ENCODE data around the gene PPP1CC. TPM values are rescaled to one million over a fixed set of nuclear protein-coding genes. Genes with fewer than 3 reads are reported as not detected.

Gene PPP1CC
- total RNA-seq, 1 donor from 2014 or later, result 90.6 TPM

- Histone ChIP-seq H3K4me1 (peaks cover 29% of the 10 kb centered on the region), H3K27ac (no peak overlapping the region), H3K36me3 (no peaks in the 10 kb centered on the region), H3K4me3 (no peak overlapping the region), H3K9me3 (no peaks in the 10 kb centered on the region), H3K27me3 (no peaks in the 10 kb centered on the region)
- intact Hi-C loops (cut with DNase I), result no loop called here
- no peak for DNase-seq
- TF ChIP-seq CTCF (IDR thresholded peaks at IDR 0.05), result no peak
- no peak for ATAC-seq
Measured at GRCh38 chr12:110744151-110744571, 1.5 kb upstream of the PPP1CC start.

- peak; percentile 11 for ATAC-seq
- intact Hi-C loops (cut with DNase I), result no loop called here
- no peaks in the 10 kb centered on the region for H3K27me3 ChIP-seq
- H3K4me3 ChIP-seq, result peak overlapping the region; percentile 97
- no peaks in the 10 kb centered on the region for H3K9me3 ChIP-seq
- H3K36me3 ChIP-seq, result no peaks in the 10 kb centered on the region
- peak overlapping the region; percentile 83 for H3K27ac ChIP-seq
- peak; percentile 85 for DNase-seq
- TF ChIP-seq CTCF (IDR thresholded peaks at IDR 0.05), result no peak
- H3K4me1 ChIP-seq, result peaks cover 34% of the 10 kb centered on the region
Measured at GRCh38 chr12:110743571-110744093, 941 bp upstream of the PPP1CC start.

GRCh38 chr12:110742096-110742717, 484 bp downstream of the PPP1CC start:
- peaks cover 41% of the 10 kb centered on the region for H3K4me1 ChIP-seq

GRCh38 chr12:110741341-110742095, 1.2 kb downstream of the PPP1CC start:
- DNase-seq, result no peak
- H3K27ac ChIP-seq, result peak overlapping the region; percentile 83
- H3K27me3 ChIP-seq, result no peaks in the 10 kb centered on the region
- no peak for TF ChIP-seq CTCF (IDR thresholded peaks at IDR 0.05)
- intact Hi-C loops (cut with DNase I), result no loop called here
- no peak for ATAC-seq
- no peaks in the 10 kb centered on the region for H3K9me3 ChIP-seq
- peak overlapping the region; percentile 97 for H3K4me3 ChIP-seq
- H3K36me3 ChIP-seq, result no peaks in the 10 kb centered on the region
- peaks cover 43% of the 10 kb centered on the region for H3K4me1 ChIP-seq

More at GRCh38 chr12:110742096-110742717, 484 bp downstream of the PPP1CC start:
- peak overlapping the region; percentile 97 for H3K4me3 ChIP-seq
- H3K36me3 ChIP-seq, result no peaks in the 10 kb centered on the region
- no peaks in the 10 kb centered on the region for H3K27me3 ChIP-seq
- H3K9me3 ChIP-seq, result no peaks in the 10 kb centered on the region
- intact Hi-C loops (cut with DNase I), result no loop called here
- ATAC-seq (peak; percentile 40), DNase-seq (no peak)
- peak overlapping the region; percentile 83 for H3K27ac ChIP-seq
- TF ChIP-seq CTCF (IDR thresholded peaks at IDR 0.05), result no peak

- Histone ChIP-seq H3K36me3 (peaks cover 9% of the 10 kb centered on the region), H3K9me3 (no peaks in the 10 kb centered on the region), H3K27ac (no peak overlapping the region), H3K4me3 (peak overlapping the region; percentile 97), H3K4me1 (peaks cover 46% of the 10 kb centered on the region), H3K27me3 (no peaks in the 10 kb centered on the region)
- ATAC-seq, result no peak
- DNase-seq, result no peak
- TF ChIP-seq CTCF (IDR thresholded peaks at IDR 0.05), result no peak
- intact Hi-C loops (cut with DNase I), result no loop called here
Measured at GRCh38 chr12:110739894-110740293, 2.8 kb downstream of the PPP1CC start.
